ENCODE data around the gene DHX58. TPM values are rescaled to one million over a fixed set of nuclear protein-coding genes. Genes with fewer than 3 reads are reported as not detected.
A peak's percentile ranks its signal among the peaks of the same experiment; 100 is the strongest.

Gene DHX58
- polyA plus RNA-seq, 1 donor from 2014 or later: 13.3 TPM

DNA sequence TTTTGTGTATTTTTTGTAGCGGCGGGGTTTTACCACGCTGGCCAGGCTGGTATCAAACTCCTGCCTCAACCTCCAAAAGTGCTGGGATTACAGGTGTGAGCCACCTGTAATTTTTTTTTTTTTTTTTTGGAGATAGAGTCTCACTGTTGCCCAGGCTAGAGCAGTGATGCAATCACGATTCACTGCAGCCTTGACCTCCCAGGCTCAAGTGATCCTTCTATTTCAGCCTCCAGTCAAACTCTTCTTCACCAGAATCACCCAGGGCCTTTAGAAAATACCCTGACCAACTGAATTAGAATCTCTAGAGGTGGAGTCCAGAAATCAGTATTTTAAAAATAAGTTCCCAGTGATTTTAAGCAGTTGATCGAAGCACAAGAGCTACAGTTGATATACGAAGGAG is 22.6 kb upstream of the DHX58 start:
- H3K4me1 Mint-ChIP-seq: peaks cover 40 to 49% (median 49%) of the 10 kb centered on the region in 3 donors

GRCh38 chr17:42133461-42134041 is 21.0 kb upstream of the DHX58 start:
- Mint-ChIP-seq H3K9me3 (no peaks in the 10 kb centered on the region), H3K4me3 (peak overlapping the region; percentile 3 to 93 (median 37)), H3K4me1 (peaks cover 40 to 47% (median 45%) of the 10 kb centered on the region in 3 donors), H3K27me3 (no peaks in the 10 kb centered on the region), H3K27ac (peak overlapping the region; percentile 55 to 90 (median 87)), H3K36me3 (no peaks in the 10 kb centered on the region)

More for the DNA sequence above, 22.6 kb upstream of the DHX58 start:
- H3K36me3 Mint-ChIP-seq: no peaks in the 10 kb centered on the region
- peak overlapping the region in 1 of 4 donors; percentile 82 for H3K4me3 Mint-ChIP-seq
- H3K9me3 Mint-ChIP-seq: no peaks in the 10 kb centered on the region
- no peak overlapping the region for H3K27ac Mint-ChIP-seq
- no peaks in the 10 kb centered on the region for H3K27me3 Mint-ChIP-seq

GRCh38 chr17:42132941-42133340 is 20.4 kb upstream of the DHX58 start:
- Mint-ChIP-seq H3K4me3 (peak overlapping the region; percentile 3 to 93 (median 37)), H3K4me1 (peaks cover 40 to 47% (median 42%) of the 10 kb centered on the region in 3 donors), H3K36me3 (no peaks in the 10 kb centered on the region), H3K27me3 (no peaks in the 10 kb centered on the region), H3K27ac (peak overlapping the region; percentile 55 to 90 (median 87)), H3K9me3 (no peaks in the 10 kb centered on the region)

GRCh38 chr17:42131981-42132432 is 19.5 kb upstream of the DHX58 start:
- peak overlapping the region in 2 of 3 donors; percentile 54 to 55 for H3K27ac Mint-ChIP-seq
- H3K36me3 Mint-ChIP-seq: no peaks in the 10 kb centered on the region
- no peaks in the 10 kb centered on the region for H3K27me3 Mint-ChIP-seq
- H3K4me3 Mint-ChIP-seq: peak overlapping the region in 3 of 4 donors; percentile 3 to 93 (median 43)
- no peaks in the 10 kb centered on the region for H3K9me3 Mint-ChIP-seq
- H3K4me1 Mint-ChIP-seq: peaks cover 40 to 47% (median 43%) of the 10 kb centered on the region in 3 donors

GRCh38 chr17:42131232-42131631 is 18.7 kb upstream of the DHX58 start:
- no peaks in the 10 kb centered on the region for H3K27me3 Mint-ChIP-seq
- H3K9me3 Mint-ChIP-seq: no peaks in the 10 kb centered on the region
- peak overlapping the region in 2 of 3 donors; percentile 14 to 54 for H3K27ac Mint-ChIP-seq
- H3K4me1 Mint-ChIP-seq: peaks cover 38 to 45% (median 44%) of the 10 kb centered on the region in 3 donors
- peak overlapping the region in 2 of 4 donors; percentile 39 to 78 for H3K4me3 Mint-ChIP-seq
- H3K36me3 Mint-ChIP-seq: no peaks in the 10 kb centered on the region

- H3K4me3 Mint-ChIP-seq: peak overlapping the region in 2 of 4 donors; percentile 39 to 44
- H3K4me1 Mint-ChIP-seq: peaks cover 32 to 40% (median 37%) of the 10 kb centered on the region in 3 donors
- peaks cover 2% of the 10 kb centered on the region for H3K36me3 Mint-ChIP-seq
Measured at GRCh38 chr17:42130310-42130936, 17.9 kb upstream of the DHX58 start.

GRCh38 chr17:42129109-42129837 is 16.8 kb upstream of the DHX58 start:
- Mint-ChIP-seq H3K36me3 (peaks cover 2% of the 10 kb centered on the region), H3K4me3 (no peak overlapping the region), H3K27me3 (no peaks in the 10 kb centered on the region), H3K9me3 (no peaks in the 10 kb centered on the region), H3K27ac (peak overlapping the region in 2 of 3 donors; percentile 80 to 83), H3K4me1 (peaks cover 31 to 40% (median 32%) of the 10 kb centered on the region in 3 donors)

More at GRCh38 chr17:42130310-42130936, 17.9 kb upstream of the DHX58 start:
- Mint-ChIP-seq H3K27ac (peak overlapping the region in 2 of 3 donors; percentile 54 to 70), H3K27me3 (no peaks in the 10 kb centered on the region), H3K9me3 (no peaks in the 10 kb centered on the region)

- Mint-ChIP-seq H3K27ac (peak overlapping the region in 1 of 3 donors; percentile 53), H3K4me1 (peaks cover 15 to 24% (median 16%) of the 10 kb centered on the region in 3 donors), H3K9me3 (no peaks in the 10 kb centered on the region), H3K27me3 (no peaks in the 10 kb centered on the region), H3K36me3 (peaks cover 2% of the 10 kb centered on the region), H3K4me3 (peak overlapping the region in 1 of 4 donors; percentile 38)
Measured at GRCh38 chr17:42127414-42127813, 14.9 kb upstream of the DHX58 start.

- Mint-ChIP-seq H3K4me3 (no peak overlapping the region), H3K4me1 (peaks cover 11 to 18% (median 11%) of the 10 kb centered on the region in 3 donors), H3K27ac (no peak overlapping the region), H3K9me3 (no peaks in the 10 kb centered on the region), H3K36me3 (peaks cover 2% of the 10 kb centered on the region), H3K27me3 (no peaks in the 10 kb centered on the region)
Measured at GRCh38 chr17:42126836-42127235, 14.3 kb upstream of the DHX58 start.

- H3K36me3 Mint-ChIP-seq: peaks cover 2% of the 10 kb centered on the region
- no peak overlapping the region for H3K27ac Mint-ChIP-seq
- H3K4me1 Mint-ChIP-seq: peaks cover 4 to 10% (median 5%) of the 10 kb centered on the region in 3 donors
- H3K4me3 Mint-ChIP-seq: no peak overlapping the region
- no peaks in the 10 kb centered on the region for H3K27me3 Mint-ChIP-seq
- no peaks in the 10 kb centered on the region for H3K9me3 Mint-ChIP-seq
Measured at GRCh38 chr17:42125565-42125964, 13.1 kb upstream of the DHX58 start.

DNA sequence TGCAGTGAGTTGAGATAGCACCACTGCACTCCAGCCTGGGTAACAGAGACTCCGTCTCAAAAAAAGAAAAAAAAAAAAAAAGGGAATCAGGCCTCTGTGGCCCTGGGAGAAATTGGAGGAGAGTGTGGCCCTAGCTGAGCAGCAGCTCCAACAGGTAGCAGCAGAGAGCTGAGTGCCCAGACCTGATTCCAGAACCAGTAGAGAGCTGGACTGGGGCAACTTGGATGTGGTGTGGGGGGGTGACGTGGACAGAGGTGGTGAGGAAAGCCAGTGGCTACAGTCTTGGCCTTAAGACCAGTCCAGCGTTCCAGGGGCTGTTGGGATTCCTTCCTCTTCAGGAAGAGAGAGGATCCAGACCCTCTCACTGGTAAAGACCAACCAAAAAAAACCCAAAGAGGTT is 11.7 kb upstream of the DHX58 start:
- H3K9me3 Mint-ChIP-seq: no peaks in the 10 kb centered on the region
- peak overlapping the region in 2 of 3 donors; percentile 62 to 72 for H3K27ac Mint-ChIP-seq
- peaks cover 6 to 9% (median 6%) of the 10 kb centered on the region in 3 donors for H3K4me1 Mint-ChIP-seq
- H3K36me3 Mint-ChIP-seq: peaks cover 2% of the 10 kb centered on the region
- no peaks in the 10 kb centered on the region for H3K27me3 Mint-ChIP-seq
- no peak overlapping the region for H3K4me3 Mint-ChIP-seq

DNA sequence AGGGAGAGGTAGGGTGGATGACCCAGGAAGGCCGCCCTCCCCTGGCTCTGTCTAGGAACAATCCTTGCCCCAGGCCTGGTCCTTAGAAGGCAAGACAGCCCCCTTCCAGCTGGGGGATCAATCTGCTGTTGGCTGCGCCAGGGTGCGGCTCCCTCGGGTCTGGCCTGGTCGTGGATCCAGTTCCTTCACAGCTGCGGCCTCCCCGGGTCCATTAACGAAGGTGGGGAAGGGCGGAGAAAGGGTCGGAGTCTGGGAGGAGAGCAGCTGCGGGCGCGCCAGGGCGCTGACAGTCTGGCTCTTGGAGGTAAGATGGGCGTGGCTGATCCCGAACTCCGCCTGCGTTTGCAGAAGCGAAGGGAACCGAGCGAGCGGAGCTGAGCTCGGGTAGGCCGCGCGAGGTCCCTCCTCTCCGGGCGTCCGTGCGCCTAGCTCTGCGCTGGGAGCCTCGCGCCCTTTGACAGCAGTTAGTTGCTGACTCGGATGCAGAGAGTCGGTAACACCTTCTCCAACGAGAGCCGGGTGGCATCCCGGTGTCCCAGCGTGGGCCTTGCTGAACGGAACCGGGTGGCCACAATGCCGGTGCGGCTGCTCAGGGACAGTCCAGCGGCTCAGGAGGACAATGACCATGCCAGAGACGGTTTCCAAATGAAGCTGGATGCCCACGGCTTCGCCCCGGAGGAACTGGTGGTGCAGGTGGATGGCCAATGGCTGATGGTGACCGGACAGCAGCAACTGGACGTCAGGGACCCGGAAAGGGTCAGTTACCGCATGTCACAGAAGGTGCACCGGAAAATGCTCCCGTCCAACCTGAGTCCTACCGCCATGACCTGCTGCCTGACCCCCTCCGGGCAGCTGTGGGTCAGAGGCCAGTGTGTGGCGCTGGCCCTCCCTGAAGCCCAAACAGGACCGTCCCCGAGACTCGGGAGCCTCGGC is 10.1 kb upstream of the DHX58 start, which contains the start of gene HSPB9:
Gene HSPB9 (plus strand): TSS at position 434 of the 933 bp plus-strand sequence. CDS start 47 bp downstream, at position 481.
- Mint-ChIP-seq H3K4me1 (peaks cover 9 to 15% (median 10%) of the 10 kb centered on the region in 3 donors), H3K9me3 (no peaks in the 10 kb centered on the region), H3K27me3 (no peaks in the 10 kb centered on the region), H3K36me3 (peaks cover 2% of the 10 kb centered on the region), H3K27ac (no peak within 1 kb of the TSS), H3K4me3 (peak within 1 kb of the TSS; percentile 68 to 81 (median 70))

GRCh38 chr17:42120770-42121769 is 8.6 kb upstream of the DHX58 start, which contains the start of gene KAT2A:
TSS of gene KAT2A (minus strand) at chr17:42121367. CDS start at chr17:42121304, 63 bp downstream.
- H3K36me3 Mint-ChIP-seq: peaks cover 2% of the 10 kb centered on the region
- no peaks in the 10 kb centered on the region for H3K27me3 Mint-ChIP-seq
- peak within 1 kb of the TSS; percentile 68 to 90 (median 80) for H3K4me3 Mint-ChIP-seq
- H3K27ac Mint-ChIP-seq: peak within 1 kb of the TSS in 1 of 3 donors; percentile 80
- no peaks in the 10 kb centered on the region for H3K9me3 Mint-ChIP-seq
- peaks cover 12 to 15% (median 15%) of the 10 kb centered on the region in 3 donors for H3K4me1 Mint-ChIP-seq
